HUDEP-2 (cell line): ENCODE results near the gene TCF7L2.
"Not testable (repeated sequence)": the region's sequence is repeated elsewhere in the genome, so short reads cannot be mapped to it uniquely, and the experiment has no call there.

Experiments
- DNase-seq, 76 experiments: peaks; one replicate each; lab custom pipeline; 2025; ENCODE audit not compliant: unreplicated experiment in 76 of 76; lab: John Stamatoyannopoulos, UW

Gene TCF7L2

DNA sequence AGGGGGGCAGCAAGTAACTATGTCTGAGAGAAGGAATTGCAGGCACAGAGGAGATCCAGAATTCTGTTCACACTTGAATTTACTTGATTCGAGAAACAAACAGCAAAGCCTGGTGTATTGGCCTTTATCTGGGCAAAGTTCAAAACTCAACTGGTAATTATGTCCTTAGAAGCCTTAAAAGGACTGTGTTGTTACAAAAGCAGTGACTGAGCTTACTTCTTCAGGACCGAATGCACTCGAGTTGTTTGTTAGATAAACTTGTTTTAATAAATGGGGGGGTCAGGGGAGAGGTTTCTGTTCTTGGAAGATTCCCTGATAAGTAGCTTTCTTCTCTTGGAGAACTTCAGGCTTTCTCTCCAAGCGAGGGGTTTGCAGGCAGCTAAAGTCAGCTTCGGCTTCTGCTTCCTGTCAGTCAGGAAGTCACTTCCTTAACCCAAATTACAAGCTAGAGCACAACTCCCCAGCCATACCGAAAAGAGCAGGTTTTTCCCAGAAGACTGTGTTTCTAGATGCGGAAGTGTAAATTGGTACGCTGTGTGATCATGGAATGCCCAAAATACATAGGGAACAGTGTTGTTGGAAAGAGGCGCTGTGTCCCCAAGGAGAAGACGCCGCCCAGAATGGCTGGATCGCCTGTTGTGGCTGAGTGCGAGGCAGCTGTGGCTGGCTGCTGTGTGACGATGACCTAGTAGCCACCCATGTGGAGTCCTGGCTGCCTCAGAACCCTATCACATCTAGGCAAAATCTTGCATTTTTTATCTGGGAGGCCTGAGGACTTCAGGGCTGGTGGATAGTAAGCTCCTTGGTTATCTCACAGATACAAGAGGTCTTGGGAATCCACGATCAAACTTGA is 110.4 kb downstream of the TCF7L2 start:
- peak in 59 of 76 experiments; percentile 5 to 82 (median 33) for DNase-seq

DNA sequence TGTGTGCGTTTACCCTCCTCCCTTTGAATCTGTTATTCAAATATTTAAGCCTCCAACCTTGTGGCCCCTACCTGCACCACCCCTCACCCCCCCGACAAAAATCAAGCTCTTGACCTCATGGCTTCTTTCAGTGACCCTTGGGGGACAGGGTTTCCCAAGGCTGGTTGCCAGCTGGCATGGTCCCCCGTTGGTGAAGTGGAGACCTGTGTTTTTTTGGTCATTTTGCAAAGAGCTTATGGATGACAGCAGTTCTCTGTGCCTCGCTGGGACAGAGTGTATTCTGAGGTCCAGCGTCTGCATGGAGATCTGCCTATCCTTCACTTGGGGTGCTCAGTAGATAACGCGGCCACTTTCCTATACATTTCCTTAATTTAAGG is 111.0 kb downstream of the TCF7L2 start:
- DNase-seq = peak in 3 of 76 experiments; percentile 6 to 33 (median 23)

DNA sequence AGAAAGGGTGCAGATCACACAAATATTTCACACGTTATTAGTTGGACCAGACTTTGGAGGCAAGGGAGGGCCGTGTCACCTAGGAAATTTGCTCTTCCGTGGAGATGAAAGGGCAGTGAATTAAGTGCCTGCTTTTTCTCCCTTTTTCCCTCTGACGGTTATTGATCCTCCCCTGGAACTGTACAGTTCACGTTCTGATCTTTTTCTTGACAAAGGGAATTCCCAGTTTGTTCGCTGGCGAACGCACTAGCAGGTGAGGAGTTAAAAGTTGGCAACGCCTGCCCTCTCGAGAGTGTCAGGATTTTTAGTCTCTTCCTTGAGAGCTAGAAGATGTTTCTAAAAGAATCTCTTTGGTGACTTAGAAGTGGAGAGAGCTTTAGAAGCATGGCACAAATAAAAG is 111.5 kb downstream of the TCF7L2 start:
- no peak for DNase-seq

DNA sequence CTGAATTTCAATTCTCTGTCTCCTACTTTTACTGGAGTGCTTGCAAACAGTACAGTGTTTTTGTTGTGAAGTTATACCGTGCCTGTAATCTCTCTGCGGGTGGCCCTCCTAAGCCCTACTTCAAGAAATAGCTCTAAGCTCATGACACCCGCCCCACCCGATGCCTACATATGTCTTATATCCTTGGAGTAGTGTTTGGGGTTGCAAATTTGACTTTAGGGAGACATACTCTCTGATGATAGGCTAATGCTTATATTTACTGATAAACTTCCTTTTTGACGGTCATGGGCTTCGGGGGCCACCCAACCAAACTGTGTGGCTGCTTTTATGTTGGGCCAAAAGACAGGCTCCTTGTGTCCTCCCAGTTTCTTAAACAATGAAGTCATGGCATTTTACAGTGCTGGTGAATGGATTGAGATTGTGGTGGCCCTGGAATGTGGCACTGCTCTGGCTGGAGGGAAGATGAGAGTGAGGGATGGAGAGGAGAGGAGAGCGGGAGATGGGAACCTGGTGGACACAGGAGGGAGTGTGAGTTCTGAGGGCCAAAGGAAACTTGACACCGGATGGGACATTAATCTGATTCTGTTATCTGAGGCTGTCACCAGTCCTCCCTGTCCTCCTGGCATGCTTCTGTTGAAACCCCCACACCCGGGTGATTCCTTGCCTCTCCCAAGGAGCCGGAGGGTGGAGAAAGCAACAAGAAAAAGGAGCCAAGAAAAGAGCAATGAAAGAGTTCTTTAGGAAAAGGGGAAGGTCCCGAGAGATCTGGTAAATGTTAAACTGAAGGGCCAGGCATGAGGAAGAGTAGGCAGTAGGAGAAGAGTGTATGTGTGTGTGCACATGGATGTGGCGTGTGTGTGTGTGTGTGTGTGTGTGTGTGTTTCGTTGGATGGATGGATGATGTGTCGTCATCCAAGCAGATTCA is 113.3 kb downstream of the TCF7L2 start:
- DNase-seq = no peak

DNA sequence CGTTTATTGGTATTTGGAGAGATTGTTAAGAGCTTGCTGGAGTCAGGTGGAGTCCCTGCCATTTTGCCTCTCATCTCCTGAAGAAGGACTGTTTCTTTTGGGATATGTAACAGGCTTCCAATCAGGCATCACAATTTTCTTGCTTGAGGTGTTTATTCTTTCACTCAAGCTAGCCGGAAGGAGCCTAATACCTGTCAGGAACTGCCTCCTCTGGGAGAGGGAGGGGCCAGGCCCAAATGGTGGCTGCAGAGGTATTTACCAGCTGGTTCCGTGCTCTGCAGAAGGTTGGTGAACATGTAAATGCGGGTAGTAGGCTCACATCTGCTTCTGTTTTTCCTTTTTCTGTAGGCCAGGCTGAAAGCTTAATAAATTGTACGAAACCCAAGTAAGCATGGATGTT is 114.0 kb downstream of the TCF7L2 start:
- DNase-seq = no peak

DNA sequence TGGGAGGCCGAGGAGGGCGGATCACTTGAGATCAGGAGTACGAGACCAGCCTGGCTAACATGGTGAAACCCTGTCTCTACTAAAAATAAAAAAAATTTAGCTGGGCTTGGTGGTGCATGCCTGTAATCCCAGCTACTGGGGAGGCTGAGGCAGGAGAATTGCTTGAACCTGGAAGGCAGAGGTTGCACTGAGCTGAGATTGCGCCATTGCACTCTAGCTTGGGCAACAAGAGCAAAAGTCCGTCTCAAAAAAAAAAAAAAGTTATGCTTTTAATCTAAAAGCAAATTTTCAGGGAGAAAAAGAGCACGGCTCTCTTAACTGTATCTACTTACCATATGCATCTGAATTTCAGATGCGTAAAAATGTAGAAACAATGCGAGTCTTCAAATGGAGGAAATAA is 116.1 kb downstream of the TCF7L2 start:
- DNase-seq = not testable (repeated sequence)

DNA sequence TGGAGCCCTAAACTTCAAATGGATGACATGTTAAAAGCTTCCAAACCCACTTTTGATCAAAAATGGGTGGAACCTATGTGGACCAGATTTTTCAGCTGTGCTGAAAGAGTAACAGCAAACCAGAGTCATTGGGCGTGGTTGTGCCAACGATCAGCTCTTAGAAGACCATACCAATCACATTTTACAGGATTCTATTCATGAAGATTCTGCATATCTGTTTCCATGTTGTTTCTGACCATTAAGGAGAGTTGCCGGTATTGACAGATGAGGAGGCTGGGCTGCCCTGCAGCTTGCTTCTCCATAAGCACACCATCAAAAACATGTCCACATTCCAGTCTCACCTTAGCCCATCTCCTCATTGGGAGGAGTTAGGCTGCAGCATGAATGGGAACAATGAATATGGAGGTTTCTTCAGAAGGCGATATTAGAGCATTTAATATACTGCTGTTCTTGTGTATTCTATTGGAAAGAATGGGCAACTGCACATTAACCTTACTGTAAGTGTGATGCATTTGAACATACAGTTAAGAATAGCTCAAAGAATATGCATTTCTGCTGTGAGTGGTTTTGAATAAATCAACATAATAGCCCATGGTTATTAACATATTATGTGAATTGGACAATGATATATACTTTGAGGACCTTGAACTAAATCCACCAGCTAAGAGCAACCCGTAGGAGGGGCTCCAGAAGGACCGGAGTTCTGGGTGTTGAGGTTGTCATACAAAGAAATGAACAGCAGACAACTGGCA is 116.7 kb downstream of the TCF7L2 start:
- DNase-seq = no peak

DNA sequence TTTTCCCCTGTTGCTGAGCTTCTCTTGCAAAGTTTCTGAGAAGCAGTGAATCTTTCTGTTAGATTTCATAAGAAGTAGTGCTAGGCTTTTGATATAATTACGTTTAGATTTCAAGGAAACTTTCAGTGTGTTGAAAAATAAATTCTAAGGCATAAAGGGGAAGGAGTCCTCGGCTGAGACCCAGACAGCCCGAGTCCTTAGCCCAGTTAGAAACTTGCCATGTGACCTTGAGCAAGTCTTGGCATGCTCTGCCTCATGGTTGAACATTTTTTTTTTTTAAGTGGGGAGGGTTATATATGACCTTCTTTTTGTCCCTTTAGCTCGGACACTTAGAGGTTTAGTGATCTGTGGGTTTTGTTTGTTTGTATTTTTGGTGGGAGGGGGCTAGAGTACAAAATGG is 117.5 kb downstream of the TCF7L2 start:
- no peak for DNase-seq

DNA sequence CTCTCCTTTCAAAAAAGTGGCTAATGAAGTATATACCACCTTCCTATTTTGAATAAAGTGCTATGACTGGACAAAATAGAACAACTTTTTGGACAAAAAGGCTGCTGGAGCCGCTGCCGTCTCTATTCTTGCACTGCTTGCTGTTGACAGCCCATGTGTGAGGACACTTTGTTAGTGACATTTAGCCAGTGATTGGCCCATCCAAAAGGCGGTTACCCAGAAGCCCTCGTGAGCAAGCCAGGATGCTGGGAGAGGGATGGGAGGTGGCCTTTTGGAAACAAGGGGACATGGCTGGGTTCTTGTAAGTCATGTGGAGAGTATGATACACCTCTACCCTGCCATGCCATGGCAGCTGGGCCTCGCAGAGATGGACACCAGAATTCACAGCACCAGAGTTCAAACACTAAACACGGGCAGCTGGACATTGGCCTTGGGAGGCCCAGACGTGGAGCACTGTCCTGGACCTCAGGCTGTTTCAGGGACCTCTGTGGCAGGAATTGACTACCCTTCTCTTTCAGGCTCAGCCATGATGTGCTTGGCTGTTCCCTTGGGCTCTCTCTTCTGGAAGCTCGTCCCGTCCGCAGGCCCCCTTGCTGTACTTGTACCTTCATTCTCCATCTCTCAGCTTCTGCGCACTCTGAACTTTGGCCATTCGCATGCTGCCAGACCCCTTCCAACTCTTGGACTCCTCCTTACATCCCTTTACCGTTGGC is 118.3 kb downstream of the TCF7L2 start:
- DNase-seq = no peak

DNA sequence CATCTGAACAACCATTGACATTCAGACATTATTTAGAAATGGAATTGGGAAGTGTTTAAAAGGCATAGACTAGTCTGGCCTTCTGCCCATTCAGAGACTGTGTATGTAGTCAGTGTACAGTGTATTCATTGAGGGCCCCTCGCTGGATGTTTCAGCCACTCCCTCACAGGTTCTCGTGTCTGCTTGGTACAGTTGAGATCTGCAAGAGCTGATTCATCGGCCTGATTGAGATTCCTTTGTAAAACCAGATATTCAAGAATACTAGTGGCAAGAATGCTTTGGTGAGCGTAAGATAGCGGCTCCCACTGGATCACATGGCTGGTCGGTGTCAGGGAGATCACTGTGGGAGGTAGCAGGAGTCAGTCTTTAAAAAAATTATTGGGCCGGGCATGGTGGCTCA is 119.5 kb downstream of the TCF7L2 start:
- no peak for DNase-seq

DNA sequence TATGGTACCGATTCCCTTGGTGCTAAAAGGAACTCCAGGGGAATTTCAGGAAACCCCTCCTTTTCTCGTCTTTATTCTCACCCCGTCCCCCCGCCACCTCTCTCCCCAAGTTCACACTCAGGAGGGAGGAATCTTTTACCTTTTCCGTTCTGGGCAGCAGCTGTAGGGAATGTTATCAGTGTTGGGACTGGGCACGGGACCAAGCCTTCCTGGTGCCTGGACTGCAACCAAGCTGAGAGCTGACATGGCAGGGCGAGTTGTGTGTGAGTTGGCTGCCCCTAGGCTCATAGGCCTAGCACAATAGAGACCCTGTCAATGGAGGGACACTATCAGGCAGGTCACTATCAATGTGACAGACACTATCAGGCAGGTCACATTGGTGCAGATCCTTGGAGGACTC is 121.4 kb downstream of the TCF7L2 start:
- no peak for DNase-seq

DNA sequence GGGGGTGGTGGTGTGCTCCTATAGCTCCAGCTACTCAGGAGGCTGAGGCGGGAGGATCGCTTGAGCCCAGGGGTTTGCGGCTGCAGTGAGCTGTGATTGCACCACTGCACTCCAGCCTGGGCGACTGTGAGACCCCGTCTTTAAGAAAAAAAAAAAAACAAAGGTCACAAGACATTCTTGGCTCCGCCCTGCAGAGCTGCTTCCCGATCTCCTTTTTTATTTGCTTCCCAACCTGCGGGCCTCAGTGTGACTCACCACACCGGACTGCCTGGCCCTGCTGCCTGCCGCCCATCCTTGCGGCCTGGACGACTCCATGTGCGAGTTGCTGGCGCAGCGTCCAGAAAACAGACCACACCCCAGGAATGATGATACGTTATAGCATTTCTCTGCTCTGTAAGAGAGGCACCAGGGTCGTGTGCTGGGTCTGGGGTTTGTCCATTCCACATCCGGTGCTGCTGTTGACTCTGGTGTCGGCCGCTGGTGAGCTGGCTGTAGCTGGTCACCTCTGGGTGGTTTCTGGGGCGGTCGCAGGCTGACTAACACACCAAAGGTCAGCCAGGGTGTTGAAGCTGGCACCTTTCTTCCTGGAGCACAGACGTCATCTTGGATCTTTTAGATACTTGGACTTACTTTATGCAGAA is 123.6 kb downstream of the TCF7L2 start:
- no peak for DNase-seq

DNA sequence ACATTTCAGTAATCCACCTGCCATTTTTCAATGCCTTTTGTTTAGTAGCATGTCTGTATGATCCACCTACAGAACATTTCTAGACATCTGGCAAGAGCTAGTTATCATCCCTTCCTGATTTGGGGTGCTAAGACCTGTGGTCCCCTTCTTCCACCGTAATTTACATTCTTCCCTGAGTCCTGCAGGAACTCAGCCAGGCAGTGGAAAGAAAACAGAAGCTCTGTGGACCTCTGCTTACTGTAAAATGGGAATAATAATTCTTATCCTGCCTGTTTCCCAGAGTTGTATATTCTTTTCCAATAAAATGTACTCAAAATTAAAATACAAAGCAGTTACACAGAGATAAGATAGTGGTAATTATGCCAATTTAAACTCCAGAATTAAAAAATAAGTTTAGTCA is 126.9 kb downstream of the TCF7L2 start:
- no peak for DNase-seq

DNA sequence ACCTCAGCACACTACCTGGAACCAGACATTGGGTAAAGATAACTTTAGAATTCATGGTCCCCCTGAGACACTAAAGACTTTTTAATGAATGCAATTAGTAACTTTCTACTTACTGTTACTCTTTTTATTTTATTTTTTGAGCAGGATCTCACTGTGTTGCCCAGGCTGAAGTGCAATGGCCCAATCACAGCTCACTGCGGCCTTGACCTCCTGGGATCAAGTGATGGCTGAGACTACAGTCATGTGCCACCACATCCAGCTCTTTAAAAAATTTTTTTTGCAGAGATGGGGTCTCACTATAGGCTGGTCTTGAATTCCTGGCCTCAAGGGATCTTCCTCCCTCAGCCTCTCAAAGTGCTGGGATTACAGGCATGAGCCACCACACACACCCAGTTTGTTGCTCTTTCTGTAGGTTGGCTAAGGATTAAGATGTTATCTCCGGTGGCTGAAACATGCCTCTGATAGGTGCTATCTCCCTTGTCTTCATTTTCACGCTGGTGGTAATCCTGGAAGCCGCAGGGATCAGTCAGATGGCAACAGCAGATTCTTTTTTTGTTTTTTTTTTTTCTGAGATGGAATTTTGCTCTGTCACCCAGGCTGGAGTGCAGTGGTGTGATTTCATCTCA is 128.3 kb downstream of the TCF7L2 start:
- DNase-seq = no peak

DNA sequence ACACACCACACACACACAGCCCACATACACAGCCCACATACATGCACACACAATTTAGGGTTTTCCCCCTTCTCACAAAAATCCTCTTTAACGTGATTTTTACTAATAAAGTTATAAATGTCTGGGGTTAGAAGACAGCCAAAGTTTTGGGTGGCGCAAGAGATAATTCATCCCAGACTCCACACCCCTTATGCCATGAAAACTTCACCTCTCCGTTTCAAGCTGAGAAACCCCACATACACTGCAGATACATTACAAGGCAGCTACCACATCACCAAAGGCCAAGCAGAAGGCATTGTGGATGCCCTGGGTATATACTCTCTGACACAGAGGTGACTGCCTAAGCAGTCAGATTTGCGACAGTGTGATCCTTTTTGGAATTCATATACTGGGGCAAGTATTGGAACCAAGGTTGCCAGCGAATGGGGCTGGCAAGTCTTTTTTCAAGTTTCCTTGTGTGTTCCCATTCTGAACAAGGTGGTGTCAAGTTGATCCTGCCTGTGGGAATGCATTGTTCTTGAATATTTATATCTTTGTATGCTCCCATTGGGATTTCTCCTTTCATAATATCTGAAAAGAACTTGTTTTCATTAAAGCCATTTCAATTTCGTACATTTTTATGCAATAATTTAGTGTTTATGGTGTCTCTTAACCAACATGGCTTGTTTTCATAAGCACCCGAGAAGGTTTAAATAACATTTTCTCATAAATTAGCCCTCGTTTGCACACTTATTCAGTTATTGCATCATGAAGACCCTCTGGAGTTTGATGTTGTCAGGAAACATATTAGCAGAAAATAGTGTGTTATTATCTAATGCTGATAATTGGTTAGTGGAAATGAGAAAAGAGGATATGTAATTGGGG is 130.2 kb downstream of the TCF7L2 start:
- DNase-seq = no peak

DNA sequence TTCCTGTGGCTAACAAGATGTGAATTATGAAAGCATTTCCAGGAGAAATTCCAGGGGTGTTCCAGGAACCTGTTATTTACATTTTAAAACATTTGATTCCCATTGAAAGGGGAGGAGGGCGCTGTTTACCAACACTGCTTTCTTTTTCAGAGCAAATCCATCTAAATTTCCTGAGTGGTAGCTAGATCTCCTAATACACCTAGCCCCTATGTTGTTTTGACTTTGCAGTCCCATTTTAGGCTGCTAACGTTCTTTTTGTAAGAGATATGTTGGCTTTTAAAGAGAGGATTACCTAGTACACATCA is 130.8 kb downstream of the TCF7L2 start:
- DNase-seq = no peak

DNA sequence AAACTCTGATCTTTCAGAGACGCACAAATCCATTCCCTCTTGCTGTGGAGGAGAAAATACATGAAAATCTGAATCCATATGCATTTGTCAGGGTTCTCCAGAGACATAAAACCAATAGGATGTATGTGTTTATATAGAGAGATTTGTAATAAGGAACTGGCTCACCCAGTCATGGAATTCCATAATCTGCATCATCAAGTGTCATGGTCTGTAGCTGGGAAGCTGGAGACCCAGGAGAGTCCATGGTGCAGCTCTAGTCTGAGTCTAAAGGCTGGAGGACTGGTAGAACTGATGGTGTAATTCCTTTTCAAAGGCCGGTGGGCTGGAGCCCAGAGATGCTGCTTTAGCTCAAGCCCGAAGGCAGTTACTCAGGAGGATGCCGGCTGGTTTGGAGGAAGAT is 134.0 kb downstream of the TCF7L2 start:
- no peak for DNase-seq

DNA sequence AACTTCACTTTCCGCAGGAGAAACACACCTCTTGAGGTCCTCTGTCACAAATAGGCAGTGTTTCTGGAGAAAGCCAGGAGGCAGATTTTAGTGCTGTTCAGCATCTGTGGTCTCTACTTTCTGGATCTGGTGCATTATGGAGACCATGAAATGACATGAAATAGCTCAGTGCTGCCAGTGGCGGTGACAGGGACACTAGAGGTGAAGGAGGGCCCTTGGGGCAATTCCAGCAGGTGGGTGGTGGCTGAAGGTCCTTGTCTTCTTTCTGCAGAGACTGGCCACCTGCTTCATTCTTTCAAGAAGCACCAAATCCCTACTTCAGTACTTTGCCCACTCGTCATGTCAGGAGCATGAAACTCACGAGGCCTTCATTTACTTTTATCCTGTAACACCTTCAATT is 135.7 kb downstream of the TCF7L2 start:
- no peak for DNase-seq

DNA sequence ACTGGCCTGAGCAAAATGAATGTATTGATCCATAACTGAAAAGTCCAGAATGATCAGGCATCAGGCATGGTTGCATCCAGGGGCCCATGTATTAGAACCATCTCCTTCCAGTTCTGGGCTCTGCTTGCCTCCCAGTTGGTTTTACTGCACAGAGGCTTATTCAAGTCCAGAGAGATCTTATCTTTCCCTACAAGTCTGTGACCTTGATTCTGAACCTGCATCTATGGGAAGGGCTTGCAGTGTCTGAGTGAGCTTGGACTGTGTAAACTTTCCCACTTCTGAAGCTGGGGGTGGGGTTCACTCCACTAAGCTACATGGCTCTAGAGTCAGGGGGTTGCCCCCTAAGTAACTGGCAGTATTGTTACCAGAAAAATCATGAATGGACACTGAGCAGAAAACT is 136.2 kb downstream of the TCF7L2 start:
- DNase-seq = no peak
